ENCODE measurements around the gene KIF26B. TPM values are rescaled to one million over a fixed set of nuclear protein-coding genes. Genes with fewer than 3 reads are reported as not detected.
A peak's percentile ranks its signal among the peaks of the same experiment; 100 is the strongest.

The KIF26B gene
- total RNA-seq, 1 donor from 2014 or later, result 0.49 TPM

GRCh38 chr1:245677461-245678240, 522.9 kb downstream of the KIF26B start:
- H3K4me1 ChIP-seq, result no peaks in the 10 kb centered on the region
- H3K4me3 ChIP-seq, result no peak overlapping the region
- no peak for TF ChIP-seq POLR2AphosphoS5 (IDR thresholded peaks at IDR 0.05; ENCODE audit: insufficient read depth in 1 of 2, low read depth in 1 of 2)
- no peak for TF ChIP-seq CTCF (IDR thresholded peaks at IDR 0.05)
- TF ChIP-seq POLR2A (IDR thresholded peaks at IDR 0.05), result no peak
- no peak overlapping the region for H3K27ac ChIP-seq
- intact Hi-C loops (cut with DNase I), result no loop called here
- no peaks in the 10 kb centered on the region for H3K9me3 ChIP-seq
- peak in 1 of 2 donors; percentile 69 for DNase-seq (ENCODE audit: extremely low spot score in 2 of 2)
- no peaks in the 10 kb centered on the region for H3K36me3 ChIP-seq
- no peaks in the 10 kb centered on the region for H3K27me3 ChIP-seq

GRCh38 chr1:245678860-245679411, 524.2 kb downstream of the KIF26B start:
- TF ChIP-seq POLR2A (IDR thresholded peaks at IDR 0.05) (no peak), CTCF (IDR thresholded peaks at IDR 0.05) (no peak), POLR2AphosphoS5 (IDR thresholded peaks at IDR 0.05; ENCODE audit: insufficient read depth in 1 of 2, low read depth in 1 of 2) (no peak)
- Histone ChIP-seq H3K27ac (no peak overlapping the region), H3K4me1 (no peaks in the 10 kb centered on the region), H3K9me3 (no peaks in the 10 kb centered on the region), H3K27me3 (no peaks in the 10 kb centered on the region), H3K4me3 (no peak overlapping the region), H3K36me3 (no peaks in the 10 kb centered on the region)
- intact Hi-C loops (cut with DNase I), result no loop called here
- DNase-seq (ENCODE audit: extremely low spot score in 2 of 2), result peak in 1 of 2 donors; percentile 71

- intact Hi-C loops (cut with DNase I), result no loop called here
- H3K9me3 ChIP-seq, result no peaks in the 10 kb centered on the region
- TF ChIP-seq CTCF (IDR thresholded peaks at IDR 0.05), result no peak
- TF ChIP-seq POLR2AphosphoS5 (IDR thresholded peaks at IDR 0.05; ENCODE audit: insufficient read depth in 1 of 2, low read depth in 1 of 2), result no peak
- no peak for TF ChIP-seq POLR2A (IDR thresholded peaks at IDR 0.05)
- no peaks in the 10 kb centered on the region for H3K4me1 ChIP-seq
- peak in 1 of 2 donors; percentile 67 for DNase-seq (ENCODE audit: extremely low spot score in 2 of 2)
- H3K27me3 ChIP-seq, result no peaks in the 10 kb centered on the region
- H3K4me3 ChIP-seq, result no peak overlapping the region
- H3K27ac ChIP-seq, result no peak overlapping the region
- H3K36me3 ChIP-seq, result no peaks in the 10 kb centered on the region
These were observed 525.3 kb downstream of the KIF26B start for GRCh38 chr1:245679821-245680780.

- H3K36me3 ChIP-seq, result no peaks in the 10 kb centered on the region
- no peaks in the 10 kb centered on the region for H3K4me1 ChIP-seq
- H3K9me3 ChIP-seq, result no peaks in the 10 kb centered on the region
- no peak overlapping the region for H3K27ac ChIP-seq
- intact Hi-C loops (cut with DNase I), result no loop called here
- no peak for TF ChIP-seq CTCF (IDR thresholded peaks at IDR 0.05)
- no peak for TF ChIP-seq POLR2AphosphoS5 (IDR thresholded peaks at IDR 0.05; ENCODE audit: insufficient read depth in 1 of 2, low read depth in 1 of 2)
- no peak for TF ChIP-seq POLR2A (IDR thresholded peaks at IDR 0.05)
- H3K4me3 ChIP-seq, result no peak overlapping the region
- peak in 1 of 2 donors; percentile 71 for DNase-seq (ENCODE audit: extremely low spot score in 2 of 2)
- no peaks in the 10 kb centered on the region for H3K27me3 ChIP-seq
These were observed 528.1 kb downstream of the KIF26B start for GRCh38 chr1:245682638-245683628.
